Esophagus squamous epithelium (tissue), 4 donors: ENCODE data around the gene STARD8.

Experiments used
- CTCF ChIP-seq, 6 experiments: fragments of 450-650 bp in 4 of 6; fragments of 200-600 bp in 2 of 6; sonication (generic) in 2 of 6; IDR thresholded peaks; one replicate each; pipeline ENCODE4 v1.5.1; 2016 to 2019; ENCODE audit warnings: antibody characterized with exemption in 6 of 6, mild to moderate bottlenecking in 4 of 6, moderate library complexity in 4 of 6
- POLR2A ChIP-seq, 4 donors: fragments of 450-650 bp; IDR thresholded peaks; one replicate each; pipeline ENCODE4 v1.6.1; 2017; ENCODE audit warnings: antibody characterized with exemption in 4 of 4, mild to moderate bottlenecking in 4 of 4, moderate library complexity in 3 of 4

GRCh38 chrX:68703846-68704245, 56.4 kb downstream of the STARD8 start:
- no peak for TF ChIP-seq CTCF (IDR thresholded peaks at IDR 0.05)
- no peak for TF ChIP-seq POLR2A (IDR thresholded peaks at IDR 0.05)
